ENCODE results near the gene ERRFI1. TPM values are rescaled to one million over a fixed set of nuclear protein-coding genes. Genes with fewer than 3 reads are reported as not detected.

The ERRFI1 gene
- total and polyA plus RNA-seq, 2 of the 8 experiments (the other 6 are each of a cell fraction or from before 2014, with no cell fraction given): 23.4 to 46.1 TPM

- Histone ChIP-seq H3K4me2 (ENCODE audit: insufficient read depth in 1 of 2, low read depth in 2 of 2, low read length in 2 of 2) (no peak overlapping the region), H2AFZ (ENCODE audit: low read length) (no peak overlapping the region), H3K79me1 (ENCODE audit: low read depth, low read length) (peaks cover 6% of the 10 kb centered on the region; the same call in 1 of the 2 replicates), H3K23ac (ENCODE audit: insufficient read length) (no peak overlapping the region), H3K56ac (replicated peaks; ENCODE audit: insufficient read length, low read depth, low read length) (no peak overlapping the region), H4K91ac (replicated peaks; ENCODE audit: insufficient read length, low read length) (no peak overlapping the region), H3K14ac (ENCODE audit: insufficient read length) (no peak overlapping the region), H3K9ac (replicated peaks in 1 of 4; ENCODE audit: extremely low read depth in 1 of 4, low read depth in 3 of 4, low read length in 3 of 4) (no peak overlapping the region), H4K20me1 (replicated peaks in 1 of 2; ENCODE audit: control insufficient read depth in 1 of 2, insufficient read depth in 2 of 2, low read length in 2 of 2) (peaks cover 0 to 1% of the 10 kb centered on the region in 2 experiments), H2BK15ac (ENCODE audit: low read length) (no peak overlapping the region), H2BK20ac (ENCODE audit: low read length) (no peak overlapping the region), H4K8ac (ENCODE audit: extremely low read depth, insufficient read depth, low read length) (no peak overlapping the region), H3K36me3 (ENCODE audit: control insufficient read depth in 2 of 4, insufficient read depth in 4 of 4, low read length in 3 of 4) (peaks cover 18 to 67% (median 47%) of the 10 kb centered on the region in 4 experiments), H2AK5ac (ENCODE audit: low read depth, low read length) (no peak overlapping the region), H2BK12ac (ENCODE audit: low read depth, low read length) (no peak overlapping the region), H3K27ac (ENCODE audit: low read depth, low read length) (no peak overlapping the region), H3K18ac (ENCODE audit: extremely low read depth, low read length) (no peak overlapping the region), H2BK120ac (replicated peaks; ENCODE audit: low read depth, low read length) (no peak overlapping the region), H3K4me3 (ENCODE audit: extremely low read depth in 1 of 4, insufficient read depth in 2 of 4, low read depth in 3 of 4, low read length in 4 of 4) (no peak overlapping the region), H4K5ac (ENCODE audit: insufficient read length, low read depth, low read length) (no peak overlapping the region), H3K4me1 (replicated peaks in 1 of 4; ENCODE audit: control insufficient read depth in 3 of 4, insufficient read depth in 4 of 4, low read length in 3 of 4) (peaks cover 0 to 3% (median 1%) of the 10 kb centered on the region in 4 experiments; a peak in 1 of 7 replicates), H3K4ac (replicated peaks; ENCODE audit: insufficient read length, low read depth, low read length) (no peak overlapping the region), H2BK5ac (ENCODE audit: low read depth, low read length) (no peak overlapping the region), H3K79me2 (ENCODE audit: control insufficient read depth in 1 of 2, insufficient read depth in 2 of 2, low read length in 2 of 2) (peaks cover 0 to 12% of the 10 kb centered on the region in 2 experiments; a peak in 1 of 4 replicates), H3K23me2 (ENCODE audit: low read depth, low read length) (no peaks in the 10 kb centered on the region), H3K27me3 (replicated peaks in 1 of 4; ENCODE audit: control insufficient read depth in 3 of 4, extremely low read depth in 1 of 4, insufficient read depth in 3 of 4, low read length in 3 of 4) (no peaks in the 10 kb centered on the region), H3K9me3 (ENCODE audit: insufficient read depth in 2 of 2, low read depth in 1 of 2, low read length in 1 of 2) (no peaks in the 10 kb centered on the region)
- 91% methylated on average over 7 of the region's 7 CpGs; no CpG with 5 or more reads in 1 of the 2 experiments for WGBS, 2 experiments (ENCODE audit: extremely low coverage in 1 of 2, insufficient coverage in 1 of 2, insufficient read length in 1 of 2, insufficient replicate concordance in 2 of 2, low coverage in 1 of 2, low lambda C conversion rate in 2 of 2, missing lambda C conversion rate in 1 of 2)
- DNase-seq (ENCODE audit: low read depth in 1 of 2, low spot score in 2 of 2) (no peak), FAIRE-seq (no peak)
- TF ChIP-seq GTF2F1 (IDR thresholded peaks at IDR 0.05; ENCODE audit: borderline replicate concordance, low read depth, low read length) (no peak), RBBP5 (IDR thresholded peaks at IDR 0.05; ENCODE audit: borderline replicate concordance, low read depth, low read length) (no peak), MAX (IDR thresholded peaks at IDR 0.05) (no peak)
- POLR2A ChIA-PET (ENCODE audit: partially characterized antibody): interaction anchor here (1.1 to 1.9 kb wide), 2 partner anchors 10 to 18 kb away, joined by 4 read pairs; no protein-coding TSS in a partner anchor
- CTCF ChIA-PET (ENCODE audit: partially characterized antibody): interaction anchor here (0.8 to 16.4 kb wide), 11 partner anchors 10 to 370 kb away, joined by 3 to 249 read pairs (median 5); partner anchors contain the start of gene SLC45A1
Observed at GRCh38 chr1:7980984-7981383, 45.1 kb downstream of the ERRFI1 start.

Measured in H1 (cell line).